PFSK-1 (cell line): ENCODE measurements around the gene SMAD2.

Experiments
- FOXP2 ChIP-seq: optimal IDR thresholded peaks from 2 replicates; pipeline ENCODE3; 2011; ENCODE audit warnings: borderline replicate concordance, control low read depth, inconsistent platforms; ENCODE audit not compliant: insufficient read depth; ENCODE audit errors: extremely low read length, extremely low read depth
- POLR2AphosphoS5 ChIP-seq: IDR thresholded peaks from 2 replicates; pipeline ENCODE4 v1.6.1; 2012; ENCODE audit warnings: low read depth, mild to moderate bottlenecking, control low read depth, low read length, moderate library complexity
- REST ChIP-seq, 2 experiments: IDR thresholded peaks; 2 replicates each; pipeline versions ENCODE4 v1.6.1 to v1.8.0; 2011 to 2012; ENCODE audit warnings: low read depth in 2 of 2, low read length in 2 of 2, control low read depth in 1 of 2, inconsistent platforms in 1 of 2, mild to moderate bottlenecking in 1 of 2, moderate library complexity in 1 of 2; ENCODE audit not compliant: insufficient read depth in 1 of 2
- SIN3A ChIP-seq: IDR thresholded peaks from 2 replicates; pipeline ENCODE4 v1.6.1; 2012; ENCODE audit warnings: mild to moderate bottlenecking, low read length, moderate library complexity, borderline replicate concordance; ENCODE audit not compliant: insufficient read depth
- TAF1 ChIP-seq: IDR thresholded peaks from 2 replicates; pipeline ENCODE4 v1.6.1; 2012; ENCODE audit warnings: low read length, control low read depth, borderline replicate concordance; ENCODE audit not compliant: insufficient read depth

Gene SMAD2

GRCh38 chr18:47968006-47968676 lies 37.7 kb upstream of the SMAD2 start:
- TF ChIP-seq SIN3A (no peak), POLR2AphosphoS5 (no peak), FOXP2 (no peak), TAF1 (no peak), REST (IDR thresholded peaks at IDR 0.05; ENCODE audit: insufficient read depth in 1 of 2, low read depth in 2 of 2, low read length in 2 of 2) (no peak)

- no peak for TF ChIP-seq TAF1
- no peak for TF ChIP-seq REST (IDR thresholded peaks at IDR 0.05; ENCODE audit: insufficient read depth in 1 of 2, low read depth in 2 of 2, low read length in 2 of 2)
- TF ChIP-seq SIN3A: no peak
- no peak for TF ChIP-seq POLR2AphosphoS5
- no peak for TF ChIP-seq FOXP2
Measured at GRCh38 chr18:47964053-47964452, 33.6 kb upstream of the SMAD2 start.

- no peak for TF ChIP-seq REST (IDR thresholded peaks at IDR 0.05; ENCODE audit: insufficient read depth in 1 of 2, low read depth in 2 of 2, low read length in 2 of 2)
- TF ChIP-seq TAF1: no peak
Measured at GRCh38 chr18:47953471-47953931, 23.0 kb upstream of the SMAD2 start.

DNA sequence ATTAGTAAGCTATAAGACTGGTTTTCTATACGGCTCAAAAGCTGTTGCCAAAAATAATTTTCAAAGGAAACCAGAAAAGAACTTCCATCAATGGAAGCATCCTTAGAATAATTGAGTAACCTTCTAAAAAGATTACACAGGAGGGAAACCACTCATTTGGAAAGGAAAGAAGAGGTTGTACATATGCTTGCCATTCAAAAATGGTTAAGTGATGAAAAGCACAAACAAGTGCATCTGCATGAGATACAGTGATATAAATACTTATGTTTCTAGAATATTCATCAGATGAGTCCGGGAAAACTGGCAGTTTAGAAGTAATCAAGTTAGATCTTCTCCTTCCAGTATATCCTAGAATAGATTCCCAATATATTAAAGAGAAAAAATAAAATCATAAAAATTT lies 20.1 kb upstream of the SMAD2 start:
- no peak for TF ChIP-seq SIN3A
- TF ChIP-seq REST (IDR thresholded peaks at IDR 0.05; ENCODE audit: insufficient read depth in 1 of 2, low read depth in 2 of 2, low read length in 2 of 2): no peak
- TF ChIP-seq TAF1: no peak
- no peak for TF ChIP-seq FOXP2
- no peak for TF ChIP-seq POLR2AphosphoS5

GRCh38 chr18:47949202-47949601 lies 18.7 kb upstream of the SMAD2 start:
- TF ChIP-seq REST (IDR thresholded peaks at IDR 0.05; ENCODE audit: insufficient read depth in 1 of 2, low read depth in 2 of 2, low read length in 2 of 2) (no peak), POLR2AphosphoS5 (no peak), TAF1 (no peak), FOXP2 (no peak), SIN3A (no peak)
